ENCODE measurements around the gene NACC2.

GRCh38 chr9:135963938-135964337, 131.2 kb downstream of the NACC2 start:
- TF ChIP-seq CTCF (conservative IDR thresholded peaks at IDR 0.05; ENCODE audit: low read length) (no peak), EZH2phosphoT487 (IDR thresholded peaks at IDR 0.05; ENCODE audit: borderline replicate concordance) (no peak)
